Spinal cord (tissue), 10 donors: ENCODE data around the gene IGF2BP3. TPM values are rescaled to one million over a fixed set of nuclear protein-coding genes. Genes with fewer than 3 reads are reported as not detected.
A peak's percentile ranks its signal among the peaks of the same experiment; 100 is the strongest.

Experiments
- DNase-seq, 6 donors: peaks; one replicate each; pipeline versions ENCODE4 v3.0.0 to v3.0.0-alpha.2; 2013 to 2015; ENCODE audit warnings: low spot score in 6 of 6, low read depth in 4 of 6
- H3K27ac ChIP-seq: one replicate; pipeline ENCODE4 v1.5.1; 2013; ENCODE audit warnings: low read depth, low read length, control low read depth
- H3K27me3 ChIP-seq: one replicate; pipeline ENCODE4 v1.6.1; 2013; ENCODE audit warnings: low read length; ENCODE audit not compliant: control insufficient read depth, insufficient read depth
- H3K36me3 ChIP-seq: one replicate; pipeline ENCODE4 v1.6.1; 2013; ENCODE audit warnings: low read length; ENCODE audit not compliant: control insufficient read depth, insufficient read depth
- H3K4me1 ChIP-seq: one replicate; pipeline ENCODE4 v1.6.1; 2013; ENCODE audit warnings: low read length; ENCODE audit not compliant: control insufficient read depth, insufficient read depth
- H3K4me3 ChIP-seq: one replicate; pipeline ENCODE4 v1.5.1; 2013; ENCODE audit warnings: low read depth, low read length, control low read depth
- H3K9me3 ChIP-seq: one replicate; pipeline ENCODE4 v1.6.1; 2013; ENCODE audit warnings: low read length; ENCODE audit not compliant: control insufficient read depth, insufficient read depth
- WGBS: methylation state at CpG from one replicate; pipeline ENCODE4 v1.1.5; 2013; ENCODE audit warnings: missing lambda C conversion rate; ENCODE audit not compliant: insufficient coverage; 5-methylcytosine and 5-hydroxymethylcytosine counted together
- polyA plus RNA-seq, 2 donors: library from polyadenylated mRNA; unstranded; fragments of 120-200 nt; gene quantifications; one replicate each; pipeline ENCODE4 v1.2.1, GENCODE V29; 2013; ENCODE audit not compliant: insufficient read length in 2 of 2
- total RNA-seq, 2 donors: library from RNA; depleted of rRNA in 1 of 2; stranded (reverse); fragments of 120-200 nt in 1 of 2; fragments of >200 nt in 1 of 2; gene quantifications; one replicate each; pipeline versions ENCODE4 v1.2.3 to v1.2.4, GENCODE V29; 2013 to 2014
- donor health status: healthy.

IGF2BP3 gene
- total and polyA plus RNA-seq, 4 donors = 18.8 to 37.3 (median 25.5) TPM

DNA sequence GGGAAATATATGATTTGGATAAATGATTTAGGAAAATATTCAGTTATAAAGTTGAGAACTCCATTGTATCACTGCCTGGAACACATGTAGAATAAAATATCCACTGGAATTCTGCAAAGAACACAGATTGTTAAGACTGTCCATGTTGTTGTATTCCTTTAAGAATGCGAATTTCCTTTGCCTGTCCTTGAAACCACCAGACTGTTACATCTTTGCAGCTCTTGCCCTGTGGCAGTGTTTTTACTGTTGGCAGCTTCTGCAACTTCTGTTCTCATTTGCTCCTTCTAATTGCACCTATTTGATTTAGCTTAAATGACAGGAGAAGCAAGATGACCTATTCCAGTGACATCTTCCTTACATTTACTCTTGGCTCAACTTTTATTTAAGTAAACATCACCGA lies 131.4 kb downstream of the IGF2BP3 start:
- DNase-seq = peak in 1 of 6 donors; percentile 28
- no peak overlapping the region for H3K27ac ChIP-seq
- no peak overlapping the region for H3K4me3 ChIP-seq
- peaks cover 9% of the 10 kb centered on the region for H3K4me1 ChIP-seq
- H3K9me3 ChIP-seq = no peaks in the 10 kb centered on the region
- peaks cover 10% of the 10 kb centered on the region for H3K36me3 ChIP-seq
- no peaks in the 10 kb centered on the region for H3K27me3 ChIP-seq
- WGBS = 67% methylated on average over 1 of the region's 2 CpGs

DNA sequence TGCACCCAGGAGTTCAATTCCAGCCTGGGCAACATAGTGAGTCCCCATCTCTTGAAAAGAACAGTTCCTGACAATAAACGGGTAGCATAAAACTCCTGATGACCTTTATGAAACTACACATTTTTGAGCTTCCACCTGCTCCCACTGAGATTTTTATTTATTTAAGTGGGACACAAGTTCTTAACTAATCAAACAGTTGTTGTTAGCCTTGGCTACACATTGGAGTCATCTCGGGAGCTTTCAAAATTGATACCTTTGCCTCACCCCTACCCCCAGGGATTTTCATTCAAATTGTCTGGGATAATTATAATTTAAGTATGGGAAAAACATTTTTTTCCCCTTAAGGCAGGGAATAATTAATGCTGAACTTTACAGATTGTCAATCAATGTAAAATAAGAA lies 131.9 kb downstream of the IGF2BP3 start:
- H3K9me3 ChIP-seq = no peaks in the 10 kb centered on the region
- peaks cover 10% of the 10 kb centered on the region for H3K36me3 ChIP-seq
- H3K27ac ChIP-seq = no peak overlapping the region
- peaks cover 9% of the 10 kb centered on the region for H3K4me1 ChIP-seq
- H3K27me3 ChIP-seq = no peaks in the 10 kb centered on the region
- H3K4me3 ChIP-seq = no peak overlapping the region
- no CpG with 5 or more reads among the region's 2 CpGs for WGBS
- no peak for DNase-seq

DNA sequence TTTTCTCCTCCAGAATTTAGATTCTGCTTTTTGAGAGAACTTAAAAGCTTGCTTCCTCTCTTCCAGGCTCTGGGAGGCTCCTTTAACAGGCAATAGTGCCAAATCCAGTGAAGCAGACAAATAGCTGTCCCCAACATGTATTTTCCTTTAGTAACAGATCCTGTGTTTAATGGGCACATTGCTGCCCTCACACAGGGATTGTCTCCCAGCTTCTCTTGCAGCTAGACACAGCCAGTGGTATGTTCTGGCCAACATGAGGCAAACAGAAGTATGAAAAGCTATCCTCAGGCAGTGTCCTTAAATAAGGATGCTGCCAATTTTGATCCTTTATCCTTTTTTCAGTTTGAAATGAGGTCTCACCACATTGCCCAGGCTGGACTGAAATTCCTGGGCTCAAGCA lies 132.9 kb downstream of the IGF2BP3 start:
- Histone ChIP-seq H3K36me3 (peaks cover 10% of the 10 kb centered on the region), H3K4me3 (no peak overlapping the region), H3K4me1 (peaks cover 9% of the 10 kb centered on the region), H3K27ac (no peak overlapping the region), H3K27me3 (no peaks in the 10 kb centered on the region), H3K9me3 (no peaks in the 10 kb centered on the region)
- no peak for DNase-seq

DNA sequence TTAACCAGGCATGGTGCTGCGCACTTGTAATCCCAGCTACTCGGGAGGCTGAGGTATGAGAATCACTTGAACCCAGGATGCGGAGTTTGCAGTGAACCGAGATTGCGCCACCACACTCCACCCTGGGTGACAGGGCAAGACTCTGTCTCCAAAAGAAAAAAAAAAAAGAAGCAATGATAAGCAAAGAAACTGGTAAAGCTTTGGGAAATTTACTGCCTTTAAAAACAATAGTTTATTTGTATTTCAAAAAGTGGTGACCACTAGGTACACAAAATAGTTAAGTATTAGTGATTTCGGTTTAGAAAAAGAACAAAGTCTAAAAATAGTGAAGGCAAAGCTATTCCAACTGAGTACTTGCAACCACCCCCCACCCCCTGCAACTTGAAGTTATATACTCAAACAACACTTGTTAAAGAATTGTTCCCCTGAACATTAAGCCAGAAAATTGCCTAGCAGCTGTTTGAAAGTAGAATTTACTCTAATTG lies 133.4 kb downstream of the IGF2BP3 start:
- DNase-seq = no peak
- Histone ChIP-seq H3K9me3 (no peaks in the 10 kb centered on the region), H3K27ac (no peak overlapping the region), H3K4me3 (no peak overlapping the region), H3K27me3 (no peaks in the 10 kb centered on the region), H3K4me1 (peaks cover 9% of the 10 kb centered on the region), H3K36me3 (peaks cover 10% of the 10 kb centered on the region)
- WGBS = 94% methylated on average over 3 of the region's 6 CpGs

DNA sequence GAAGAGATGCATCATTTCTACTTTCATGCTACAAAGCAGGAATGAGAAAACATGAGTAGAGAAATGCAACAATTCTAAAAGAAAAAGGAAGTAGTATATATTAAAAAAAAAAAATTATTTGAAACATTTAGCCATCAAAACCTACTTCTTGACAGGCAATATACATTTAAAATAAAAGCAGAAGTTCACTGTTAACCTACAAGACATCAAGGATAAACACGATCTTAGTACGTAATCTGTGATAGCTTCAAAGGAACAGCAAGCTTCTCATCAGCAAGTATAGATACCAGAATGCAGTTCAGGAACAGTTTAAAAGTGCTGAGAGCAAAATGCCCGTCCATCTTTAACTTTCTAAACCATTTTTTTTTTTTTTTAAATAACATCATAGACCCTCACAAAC lies 134.2 kb downstream of the IGF2BP3 start:
- Histone ChIP-seq H3K9me3 (no peaks in the 10 kb centered on the region), H3K4me1 (peaks cover 9% of the 10 kb centered on the region), H3K36me3 (peaks cover 7% of the 10 kb centered on the region), H3K27ac (no peak overlapping the region), H3K27me3 (no peaks in the 10 kb centered on the region), H3K4me3 (no peak overlapping the region)
- DNase-seq = no peak
- WGBS = 94% methylated on average over 2 of the region's 3 CpGs

DNA sequence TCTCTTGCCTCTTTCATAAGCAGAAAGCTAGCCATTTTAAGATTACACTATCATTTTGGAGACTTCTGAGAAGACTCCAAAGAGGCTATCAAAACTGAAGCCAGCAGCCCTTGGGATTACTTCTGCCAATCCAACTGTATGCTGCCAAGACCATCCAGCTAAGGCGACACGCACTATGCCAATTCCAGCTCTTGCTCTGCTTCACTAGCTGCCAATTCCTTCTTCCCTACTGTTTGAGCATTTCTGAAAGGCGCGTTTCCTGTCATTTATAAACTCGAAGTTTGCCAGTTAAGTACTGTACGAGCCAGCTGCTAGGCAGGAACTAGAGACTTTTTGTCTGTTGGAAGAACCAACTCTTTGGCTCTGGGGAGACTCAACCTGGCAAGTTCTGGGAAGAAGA lies 134.7 kb downstream of the IGF2BP3 start:
- Histone ChIP-seq H3K4me3 (no peak overlapping the region), H3K9me3 (no peaks in the 10 kb centered on the region), H3K4me1 (peaks cover 9% of the 10 kb centered on the region), H3K27me3 (no peaks in the 10 kb centered on the region), H3K36me3 (peaks cover 4% of the 10 kb centered on the region), H3K27ac (peak overlapping the region; percentile 10)
- DNase-seq = peak in 2 of 6 donors; percentile 53 to 90
- 43% methylated on average over 6 of the region's 6 CpGs for WGBS

DNA sequence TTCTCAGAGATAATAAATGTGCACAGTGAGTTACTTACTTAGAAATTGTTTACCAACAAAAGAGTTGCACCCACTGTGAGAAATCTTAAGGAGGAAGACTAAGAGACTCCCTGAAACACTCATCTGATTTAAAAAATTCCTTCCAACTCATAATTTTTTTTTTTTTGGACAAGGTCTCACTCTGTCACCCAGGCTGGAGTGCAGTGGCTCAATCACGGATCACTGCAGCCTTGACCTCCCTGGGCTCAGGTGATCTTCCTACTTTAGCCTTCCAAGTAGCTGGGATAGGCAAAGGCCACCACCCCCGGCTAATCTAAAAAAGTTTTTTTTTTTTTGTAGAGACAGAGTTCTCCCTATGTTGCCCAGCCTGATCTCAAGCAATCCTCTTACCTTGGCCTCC lies 135.2 kb downstream of the IGF2BP3 start:
- 100% methylated on average over 1 of the region's 2 CpGs for WGBS
- H3K4me3 ChIP-seq = no peak overlapping the region
- no peak for DNase-seq
- H3K9me3 ChIP-seq = no peaks in the 10 kb centered on the region
- H3K27me3 ChIP-seq = no peaks in the 10 kb centered on the region
- no peak overlapping the region for H3K27ac ChIP-seq
- peaks cover 4% of the 10 kb centered on the region for H3K36me3 ChIP-seq
- H3K4me1 ChIP-seq = peaks cover 9% of the 10 kb centered on the region

DNA sequence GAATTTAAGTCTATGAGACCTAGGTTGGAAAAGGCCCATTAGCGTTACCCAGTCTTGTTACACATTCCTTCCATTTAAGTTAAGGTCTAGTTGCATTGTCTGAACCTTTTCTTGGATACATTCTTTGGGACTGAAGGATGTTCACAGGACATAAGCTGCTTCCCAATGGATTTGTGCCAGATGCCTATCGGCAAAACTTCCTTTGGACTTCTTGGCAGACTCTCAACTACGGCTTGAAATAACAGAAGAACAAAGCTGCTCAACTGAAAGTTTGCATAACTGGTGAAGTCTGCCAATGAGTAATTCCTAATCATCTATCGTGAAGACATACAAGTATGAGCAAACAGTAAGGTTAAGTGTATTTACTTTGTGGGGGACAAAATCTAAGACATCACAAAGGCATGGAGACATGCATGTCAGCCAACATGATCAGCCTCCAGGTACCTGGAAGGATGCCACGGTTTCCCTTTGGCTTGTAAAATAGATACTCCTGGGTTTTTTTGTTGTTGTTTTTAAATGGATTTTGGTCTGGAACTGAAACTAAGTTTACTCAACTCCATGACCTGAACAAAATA lies 135.7 kb downstream of the IGF2BP3 start:
- WGBS = 25% methylated on average over 2 of the region's 5 CpGs
- Histone ChIP-seq H3K27me3 (no peaks in the 10 kb centered on the region), H3K4me1 (peaks cover 9% of the 10 kb centered on the region), H3K4me3 (no peak overlapping the region), H3K9me3 (no peaks in the 10 kb centered on the region), H3K27ac (no peak overlapping the region), H3K36me3 (peaks cover 6% of the 10 kb centered on the region)
- DNase-seq = peak in 1 of 6 donors; percentile 63

DNA sequence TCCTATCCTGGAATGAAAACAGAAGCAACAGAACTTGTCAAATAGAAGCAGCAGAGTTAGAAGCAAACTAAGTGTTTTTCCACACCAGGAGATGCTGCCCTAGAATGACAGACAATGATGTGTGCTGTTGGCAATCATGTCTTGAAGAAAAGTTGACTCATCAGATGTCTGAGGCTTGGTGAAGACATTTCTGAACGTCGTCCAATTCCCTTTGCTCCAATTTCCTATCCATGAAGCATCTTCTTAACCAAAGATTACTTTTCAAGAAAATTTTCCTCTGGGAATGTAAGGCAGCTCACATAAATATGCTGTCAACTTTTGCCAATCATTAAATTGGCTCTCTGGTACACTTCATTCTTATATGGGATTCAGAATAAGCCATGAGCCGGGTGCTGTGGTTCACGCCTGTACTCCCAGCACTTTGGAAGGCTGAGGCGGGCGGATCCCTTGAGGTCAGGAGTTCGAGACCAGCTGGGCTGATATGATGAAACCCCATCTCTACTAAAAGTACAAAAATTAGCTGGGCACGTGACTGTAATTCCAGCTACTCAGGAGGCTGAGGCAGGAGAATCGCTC lies 136.5 kb downstream of the IGF2BP3 start:
- H3K9me3 ChIP-seq = no peaks in the 10 kb centered on the region
- peak in 1 of 6 donors; percentile 61 for DNase-seq
- H3K4me1 ChIP-seq = peaks cover 9% of the 10 kb centered on the region
- H3K27ac ChIP-seq = no peak overlapping the region
- no peaks in the 10 kb centered on the region for H3K27me3 ChIP-seq
- 85% methylated on average over 5 of the region's 9 CpGs for WGBS
- H3K36me3 ChIP-seq = peaks cover 6% of the 10 kb centered on the region
- no peak overlapping the region for H3K4me3 ChIP-seq

DNA sequence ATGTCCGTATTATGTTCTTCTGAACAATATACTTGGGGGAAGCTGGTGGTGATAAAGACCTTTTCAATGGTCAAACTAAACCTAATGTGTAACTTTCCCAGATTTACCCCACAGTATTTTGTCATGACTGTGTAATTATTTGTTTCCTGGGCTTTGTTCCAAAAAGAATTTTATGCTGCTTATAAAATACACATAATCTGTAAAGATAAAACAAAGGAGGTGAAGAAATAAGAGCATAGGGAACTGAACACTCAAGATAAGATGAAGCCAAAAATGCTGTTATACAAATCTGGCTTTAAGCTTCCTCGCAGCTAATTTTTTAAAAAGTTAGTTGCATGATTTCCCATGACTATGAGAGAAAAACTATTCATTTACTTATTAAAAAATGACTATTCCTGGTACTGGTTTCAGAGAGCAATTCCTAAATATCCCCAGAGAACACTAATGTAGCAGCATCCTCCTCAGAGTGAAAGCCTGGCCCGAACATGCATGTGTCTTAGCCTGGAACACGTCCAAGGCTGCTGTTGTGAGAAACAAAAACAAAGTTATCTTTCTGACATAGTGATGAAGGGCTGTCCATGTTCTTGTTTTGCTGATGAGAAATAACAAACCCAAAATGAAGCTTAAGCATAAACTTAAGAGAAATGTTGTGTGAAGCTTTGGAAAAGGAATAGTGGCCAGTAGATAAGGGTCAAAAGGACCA lies 137.2 kb downstream of the IGF2BP3 start:
- H3K9me3 ChIP-seq = no peaks in the 10 kb centered on the region
- H3K4me1 ChIP-seq = peaks cover 9% of the 10 kb centered on the region
- DNase-seq = peak in 2 of 6 donors; percentile 14 to 52
- no peak overlapping the region for H3K4me3 ChIP-seq
- H3K27ac ChIP-seq = no peak overlapping the region
- WGBS = 83% methylated on average over 1 of the region's 4 CpGs
- H3K27me3 ChIP-seq = no peaks in the 10 kb centered on the region
- H3K36me3 ChIP-seq = peaks cover 6% of the 10 kb centered on the region
